ENCODE measurements around the gene GSTA2.

Gene GSTA2

DNA sequence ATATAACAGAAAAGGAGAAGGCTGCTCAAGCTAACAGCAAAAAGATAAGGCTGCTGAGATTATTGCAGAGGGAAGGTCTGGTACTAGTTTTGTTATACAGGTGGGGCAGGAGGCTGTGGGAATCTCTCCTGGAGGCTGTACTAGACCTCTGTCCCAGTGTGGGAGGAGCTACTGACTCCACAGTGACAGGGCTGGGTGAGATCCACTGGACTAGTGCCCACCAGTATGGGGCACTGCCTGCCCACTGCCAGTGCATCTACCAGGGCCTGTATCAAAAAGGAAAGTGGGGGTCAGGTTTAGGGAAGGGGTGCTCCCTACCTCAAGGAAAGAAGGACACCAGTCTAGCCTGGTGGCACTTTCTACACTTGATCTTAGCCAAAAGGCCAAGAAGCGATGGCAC, 30.1 kb downstream of the GSTA2 start:
- Histone ChIP-seq H3K4me1 (ENCODE audit: control insufficient read depth, insufficient read depth, low read length) (peaks cover 38% of the 10 kb centered on the region), H3K9me3 (ENCODE audit: control insufficient read depth, low read length) (no peaks in the 10 kb centered on the region)

GRCh38 chr6:52731719-52732118, 31.6 kb downstream of the GSTA2 start:
- H3K36me3 ChIP-seq (ENCODE audit: control insufficient read depth, insufficient read depth, low read length): no peaks in the 10 kb centered on the region
- peaks cover 49% of the 10 kb centered on the region for H3K4me1 ChIP-seq (ENCODE audit: control insufficient read depth, insufficient read depth, low read length)
- H3K27me3 ChIP-seq (ENCODE audit: control insufficient read depth, insufficient read depth, low read length): no peaks in the 10 kb centered on the region
- H3K4me3 ChIP-seq (ENCODE audit: low read length): no peak overlapping the region
- no peaks in the 10 kb centered on the region for H3K9me3 ChIP-seq (ENCODE audit: control insufficient read depth, low read length)
- no peak overlapping the region for H3K9ac ChIP-seq (ENCODE audit: low read length)

More for the DNA sequence above, 30.1 kb downstream of the GSTA2 start:
- H3K4me3 ChIP-seq (ENCODE audit: low read length): no peak overlapping the region
- H3K9ac ChIP-seq (ENCODE audit: low read length): no peak overlapping the region
- no peaks in the 10 kb centered on the region for H3K27me3 ChIP-seq (ENCODE audit: control insufficient read depth, insufficient read depth, low read length)
- no peaks in the 10 kb centered on the region for H3K36me3 ChIP-seq (ENCODE audit: control insufficient read depth, insufficient read depth, low read length)

- Histone ChIP-seq H3K9ac (ENCODE audit: low read length) (no peak overlapping the region), H3K27me3 (ENCODE audit: control insufficient read depth, insufficient read depth, low read length) (no peaks in the 10 kb centered on the region), H3K36me3 (ENCODE audit: control insufficient read depth, insufficient read depth, low read length) (no peaks in the 10 kb centered on the region), H3K9me3 (ENCODE audit: control insufficient read depth, low read length) (no peaks in the 10 kb centered on the region), H3K4me3 (ENCODE audit: low read length) (no peak overlapping the region), H3K4me1 (ENCODE audit: control insufficient read depth, insufficient read depth, low read length) (peaks cover 56% of the 10 kb centered on the region)
Observed at GRCh38 chr6:52729576-52729975, 33.7 kb downstream of the GSTA2 start.

DNA sequence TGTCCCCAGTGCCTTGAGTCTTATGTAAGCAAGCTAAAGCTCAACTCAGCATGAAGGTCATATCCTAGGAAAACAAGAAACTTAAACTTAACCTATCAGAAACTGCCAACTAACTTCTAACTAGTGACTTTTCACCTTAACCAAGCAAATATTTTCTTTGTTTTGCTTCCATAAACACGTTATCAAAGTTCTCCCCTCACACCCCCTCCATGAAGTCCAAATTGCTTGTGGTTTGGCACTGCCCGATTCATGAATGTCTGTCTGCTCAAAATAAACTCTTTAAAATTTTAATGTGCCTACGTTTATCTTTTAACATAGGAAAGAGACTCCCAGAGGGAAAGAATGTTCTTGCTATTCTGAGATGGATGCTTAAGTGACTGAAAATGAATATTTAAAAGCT, 34.9 kb downstream of the GSTA2 start:
- Histone ChIP-seq H3K27me3 (ENCODE audit: control insufficient read depth, insufficient read depth, low read length) (no peaks in the 10 kb centered on the region), H3K9ac (ENCODE audit: low read length) (no peak overlapping the region), H3K4me3 (ENCODE audit: low read length) (no peak overlapping the region), H3K4me1 (ENCODE audit: control insufficient read depth, insufficient read depth, low read length) (peaks cover 60% of the 10 kb centered on the region), H3K36me3 (ENCODE audit: control insufficient read depth, insufficient read depth, low read length) (no peaks in the 10 kb centered on the region), H3K9me3 (ENCODE audit: control insufficient read depth, low read length) (no peaks in the 10 kb centered on the region)

GRCh38 chr6:52727908-52728307, 35.4 kb downstream of the GSTA2 start:
- no peaks in the 10 kb centered on the region for H3K36me3 ChIP-seq (ENCODE audit: control insufficient read depth, insufficient read depth, low read length)
- no peaks in the 10 kb centered on the region for H3K27me3 ChIP-seq (ENCODE audit: control insufficient read depth, insufficient read depth, low read length)
- no peak overlapping the region for H3K9ac ChIP-seq (ENCODE audit: low read length)
- H3K4me3 ChIP-seq (ENCODE audit: low read length): no peak overlapping the region
- H3K4me1 ChIP-seq (ENCODE audit: control insufficient read depth, insufficient read depth, low read length): peaks cover 56% of the 10 kb centered on the region
- no peaks in the 10 kb centered on the region for H3K9me3 ChIP-seq (ENCODE audit: control insufficient read depth, low read length)

GRCh38 chr6:52726741-52727535, 36.3 kb downstream of the GSTA2 start:
- Histone ChIP-seq H3K27me3 (ENCODE audit: control insufficient read depth, insufficient read depth, low read length) (no peaks in the 10 kb centered on the region), H3K9ac (ENCODE audit: low read length) (no peak overlapping the region), H3K4me3 (ENCODE audit: low read length) (no peak overlapping the region), H3K4me1 (ENCODE audit: control insufficient read depth, insufficient read depth, low read length) (peaks cover 53% of the 10 kb centered on the region), H3K36me3 (ENCODE audit: control insufficient read depth, insufficient read depth, low read length) (no peaks in the 10 kb centered on the region), H3K9me3 (ENCODE audit: control insufficient read depth, low read length) (no peaks in the 10 kb centered on the region)

DNA sequence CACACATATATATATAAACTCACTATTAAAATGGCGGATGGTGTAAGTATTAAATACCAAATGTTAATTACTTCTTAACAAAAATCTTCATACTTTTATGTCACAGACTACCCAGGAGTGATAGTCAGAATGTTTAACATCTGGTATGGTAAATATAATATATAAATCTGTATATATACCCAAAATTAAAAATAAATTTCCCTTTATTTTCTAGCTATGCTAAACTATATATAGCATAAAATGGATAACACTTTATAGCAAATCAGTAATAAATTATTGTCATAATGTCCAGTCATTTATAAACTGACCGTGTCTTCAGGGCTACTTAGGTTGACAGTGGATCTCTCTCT, 37.1 kb downstream of the GSTA2 start:
- Histone ChIP-seq H3K27me3 (ENCODE audit: control insufficient read depth, insufficient read depth, low read length) (no peaks in the 10 kb centered on the region), H3K4me1 (ENCODE audit: control insufficient read depth, insufficient read depth, low read length) (peaks cover 53% of the 10 kb centered on the region), H3K9ac (ENCODE audit: low read length) (no peak overlapping the region), H3K4me3 (ENCODE audit: low read length) (no peak overlapping the region), H3K9me3 (ENCODE audit: control insufficient read depth, low read length) (no peaks in the 10 kb centered on the region), H3K36me3 (ENCODE audit: control insufficient read depth, insufficient read depth, low read length) (no peaks in the 10 kb centered on the region)

- Histone ChIP-seq H3K9ac (ENCODE audit: low read length) (peak overlapping the region; percentile 15), H3K4me1 (ENCODE audit: control insufficient read depth, insufficient read depth, low read length) (peaks cover 53% of the 10 kb centered on the region), H3K27me3 (ENCODE audit: control insufficient read depth, insufficient read depth, low read length) (no peaks in the 10 kb centered on the region), H3K9me3 (ENCODE audit: control insufficient read depth, low read length) (no peaks in the 10 kb centered on the region), H3K36me3 (ENCODE audit: control insufficient read depth, insufficient read depth, low read length) (no peaks in the 10 kb centered on the region), H3K4me3 (ENCODE audit: low read length) (no peak overlapping the region)
Observed at GRCh38 chr6:52725535-52726192, 37.6 kb downstream of the GSTA2 start.

- Histone ChIP-seq H3K4me3 (ENCODE audit: low read length) (peak overlapping the region; percentile 9), H3K9me3 (ENCODE audit: control insufficient read depth, low read length) (no peaks in the 10 kb centered on the region), H3K4me1 (ENCODE audit: control insufficient read depth, insufficient read depth, low read length) (peaks cover 53% of the 10 kb centered on the region), H3K27me3 (ENCODE audit: control insufficient read depth, insufficient read depth, low read length) (no peaks in the 10 kb centered on the region), H3K36me3 (ENCODE audit: control insufficient read depth, insufficient read depth, low read length) (no peaks in the 10 kb centered on the region), H3K9ac (ENCODE audit: low read length) (peak overlapping the region; percentile 15)
Observed at GRCh38 chr6:52725143-52725534, 38.1 kb downstream of the GSTA2 start.

- Histone ChIP-seq H3K27me3 (ENCODE audit: control insufficient read depth, insufficient read depth, low read length) (no peaks in the 10 kb centered on the region), H3K9ac (ENCODE audit: low read length) (peak overlapping the region; percentile 15), H3K9me3 (ENCODE audit: control insufficient read depth, low read length) (no peaks in the 10 kb centered on the region), H3K4me3 (ENCODE audit: low read length) (peak overlapping the region; percentile 9), H3K36me3 (ENCODE audit: control insufficient read depth, insufficient read depth, low read length) (no peaks in the 10 kb centered on the region), H3K4me1 (ENCODE audit: control insufficient read depth, insufficient read depth, low read length) (peaks cover 50% of the 10 kb centered on the region)
Observed at GRCh38 chr6:52724406-52725121, 38.7 kb downstream of the GSTA2 start.

GRCh38 chr6:52724042-52724405, 39.3 kb downstream of the GSTA2 start:
- H3K27me3 ChIP-seq (ENCODE audit: control insufficient read depth, insufficient read depth, low read length): no peaks in the 10 kb centered on the region
- H3K4me3 ChIP-seq (ENCODE audit: low read length): no peak overlapping the region
- peaks cover 44% of the 10 kb centered on the region for H3K4me1 ChIP-seq (ENCODE audit: control insufficient read depth, insufficient read depth, low read length)
- H3K9me3 ChIP-seq (ENCODE audit: control insufficient read depth, low read length): no peaks in the 10 kb centered on the region
- H3K9ac ChIP-seq (ENCODE audit: low read length): no peak overlapping the region
- no peaks in the 10 kb centered on the region for H3K36me3 ChIP-seq (ENCODE audit: control insufficient read depth, insufficient read depth, low read length)

GRCh38 chr6:52720321-52720720, 43.0 kb downstream of the GSTA2 start:
- no peaks in the 10 kb centered on the region for H3K9me3 ChIP-seq (ENCODE audit: control insufficient read depth, low read length)
- no peak overlapping the region for H3K4me3 ChIP-seq (ENCODE audit: low read length)
- H3K9ac ChIP-seq (ENCODE audit: low read length): no peak overlapping the region
- peaks cover 17% of the 10 kb centered on the region for H3K4me1 ChIP-seq (ENCODE audit: control insufficient read depth, insufficient read depth, low read length)
- no peaks in the 10 kb centered on the region for H3K36me3 ChIP-seq (ENCODE audit: control insufficient read depth, insufficient read depth, low read length)
- H3K27me3 ChIP-seq (ENCODE audit: control insufficient read depth, insufficient read depth, low read length): no peaks in the 10 kb centered on the region
